HEK293 (cell line): Measurements from ENCODE around the gene GSC.

Source experiments
- FEZF1 ChIP-seq: fragments of 450-650 bp; formaldehyde crosslinking; IDR thresholded peaks from 2 replicates; pipeline ENCODE4 v1.5.1; 2016; ENCODE audit warnings: missing biosample characterization, missing genetic modification characterization
- HOXD13 ChIP-seq: sonication (generic); formaldehyde crosslinking; IDR thresholded peaks from 2 replicates; pipeline ENCODE4 v1.8.0; 2022; ENCODE audit warnings: missing genetic modification reagents, borderline replicate concordance
- KLF16 ChIP-seq: fragments of 450-650 bp; formaldehyde crosslinking; IDR thresholded peaks from 2 replicates; pipeline ENCODE4 v1.5.1; 2017; ENCODE audit warnings: missing biosample characterization, missing genetic modification characterization
- KLF17 ChIP-seq: fragments of 450-650 bp; formaldehyde crosslinking; IDR thresholded peaks from 2 replicates; pipeline ENCODE4 v1.5.1; 2016; ENCODE audit warnings: missing biosample characterization, missing genetic modification characterization
- PATZ1 ChIP-seq: fragments of 450-650 bp; formaldehyde crosslinking; IDR thresholded peaks from 2 replicates; pipeline ENCODE4 v1.5.1; 2016; ENCODE audit warnings: missing biosample characterization, missing genetic modification characterization
- SP7 ChIP-seq: fragments of 450-650 bp; formaldehyde crosslinking; IDR thresholded peaks from 2 replicates; pipeline ENCODE4 v1.5.1; 2016; ENCODE audit warnings: missing biosample characterization, missing genetic modification characterization
- ZBTB10 ChIP-seq: fragments of 450-650 bp; formaldehyde crosslinking; IDR thresholded peaks from 2 replicates; pipeline ENCODE4 v1.5.1; 2016; ENCODE audit warnings: missing biosample characterization, missing genetic modification characterization
- ZBTB49 ChIP-seq: fragments of 450-650 bp; formaldehyde crosslinking; IDR thresholded peaks from 2 replicates; pipeline ENCODE4 v1.5.1; 2016; ENCODE audit warnings: missing biosample characterization, missing genetic modification characterization, low read depth
- ZNF132 ChIP-seq: fragments of 450-650 bp; formaldehyde crosslinking; IDR thresholded peaks from 2 replicates; pipeline ENCODE4 v1.5.1; 2017; ENCODE audit warnings: missing biosample characterization, missing genetic modification characterization, borderline replicate concordance
- ZNF146 ChIP-seq: fragments of 450-650 bp; formaldehyde crosslinking; IDR thresholded peaks from 2 replicates; pipeline ENCODE4 v1.5.1; 2016; ENCODE audit warnings: missing biosample characterization, missing genetic modification characterization
- ZNF239 ChIP-seq: fragments of 450-650 bp; formaldehyde crosslinking; IDR thresholded peaks from 2 replicates; pipeline ENCODE4 v1.5.1; 2016; ENCODE audit warnings: missing biosample characterization, missing genetic modification characterization
- ZNF391 ChIP-seq: fragments of 450-650 bp; formaldehyde crosslinking; IDR thresholded peaks from 2 replicates; pipeline ENCODE4 v1.5.1; 2016; ENCODE audit warnings: low read depth, missing biosample characterization, missing genetic modification characterization, borderline replicate concordance
- ZNF473 ChIP-seq: fragments of 450-650 bp; formaldehyde crosslinking; IDR thresholded peaks from 2 replicates; pipeline ENCODE4 v1.5.1; 2017; ENCODE audit warnings: missing biosample characterization, missing genetic modification characterization
- ZNF521 ChIP-seq: fragments of 450-650 bp; formaldehyde crosslinking; IDR thresholded peaks from 2 replicates; pipeline ENCODE4 v1.5.1; 2017; ENCODE audit warnings: missing biosample characterization, mild to moderate bottlenecking, missing genetic modification characterization
- ZNF561 ChIP-seq: fragments of 450-650 bp; IDR thresholded peaks from 2 replicates; pipeline ENCODE4 v1.5.1; 2018; ENCODE audit warnings: missing biosample characterization, missing genetic modification characterization, borderline replicate concordance
- ZNF585B ChIP-seq: fragments of 450-650 bp; formaldehyde crosslinking; IDR thresholded peaks from 2 replicates; pipeline ENCODE4 v1.5.1; 2016; ENCODE audit warnings: missing biosample characterization, missing genetic modification characterization
- ZNF623 ChIP-seq: fragments of 450-650 bp; formaldehyde crosslinking; IDR thresholded peaks from 2 replicates; pipeline ENCODE4 v1.5.1; 2016; ENCODE audit warnings: missing biosample characterization, missing genetic modification characterization
- ZNF660 ChIP-seq: fragments of 450-650 bp; IDR thresholded peaks from 2 replicates; pipeline ENCODE4 v1.5.1; 2018; ENCODE audit warnings: missing biosample characterization, mild to moderate bottlenecking, missing genetic modification characterization
- ZNF76 ChIP-seq: fragments of 450-650 bp; formaldehyde crosslinking; IDR thresholded peaks from 2 replicates; pipeline ENCODE4; 2016; ENCODE audit warnings: low read depth, missing biosample characterization, missing genetic modification characterization, borderline replicate concordance
- TF ChIP-seq, protein P1 (sequence below): fragments of 450-650 bp; formaldehyde crosslinking; IDR thresholded peaks from 2 replicates; pipeline ENCODE4 v1.5.1; 2016; ENCODE audit warnings: missing biosample characterization, missing genetic modification characterization

Gene GSC

GRCh38 chr14:94769391-94770250 is at the start of gene GSC (continued):
- TF ChIP-seq ZNF132 (tag by site-specific recombination) (no peak), ZBTB49 (no peak), ZNF521 (no peak), ZNF623 (tag by site-specific recombination) (no peak), ZNF660 (tag by site-specific recombination) (0 out of 2 replicates have a peak, but pooled peaks have one; percentile 25), ZNF561 (tag by site-specific recombination) (peak; percentile 62; the same call in 1 of the 2 replicates), ZNF473 (tag by site-specific recombination) (no peak), ZNF391 (no peak), ZNF146 (tag by site-specific recombination) (no peak), PATZ1 (tag by site-specific recombination) (peak; percentile 86), ZNF239 (tag by site-specific recombination) (no peak), HOXD13 (no peak), ZBTB10 (tag by site-specific recombination) (0 out of 2 replicates have a peak, but pooled peaks have one; percentile 21), KLF17 (peak; percentile 29; the same call in 1 of the 2 replicates), FEZF1 (tag by site-specific recombination) (no peak), KLF16 (tag by site-specific recombination) (peak; percentile 39; the same call in 1 of the 2 replicates), ZNF76 (tag by site-specific recombination) (peak; percentile 32; the same call in 1 of the 2 replicates), SP7 (tag by site-specific recombination) (0 out of 2 replicates have a peak, but pooled peaks have one; percentile 54), ZNF585B (tag by site-specific recombination) (no peak)
- TF ChIP-seq, protein P1, sequence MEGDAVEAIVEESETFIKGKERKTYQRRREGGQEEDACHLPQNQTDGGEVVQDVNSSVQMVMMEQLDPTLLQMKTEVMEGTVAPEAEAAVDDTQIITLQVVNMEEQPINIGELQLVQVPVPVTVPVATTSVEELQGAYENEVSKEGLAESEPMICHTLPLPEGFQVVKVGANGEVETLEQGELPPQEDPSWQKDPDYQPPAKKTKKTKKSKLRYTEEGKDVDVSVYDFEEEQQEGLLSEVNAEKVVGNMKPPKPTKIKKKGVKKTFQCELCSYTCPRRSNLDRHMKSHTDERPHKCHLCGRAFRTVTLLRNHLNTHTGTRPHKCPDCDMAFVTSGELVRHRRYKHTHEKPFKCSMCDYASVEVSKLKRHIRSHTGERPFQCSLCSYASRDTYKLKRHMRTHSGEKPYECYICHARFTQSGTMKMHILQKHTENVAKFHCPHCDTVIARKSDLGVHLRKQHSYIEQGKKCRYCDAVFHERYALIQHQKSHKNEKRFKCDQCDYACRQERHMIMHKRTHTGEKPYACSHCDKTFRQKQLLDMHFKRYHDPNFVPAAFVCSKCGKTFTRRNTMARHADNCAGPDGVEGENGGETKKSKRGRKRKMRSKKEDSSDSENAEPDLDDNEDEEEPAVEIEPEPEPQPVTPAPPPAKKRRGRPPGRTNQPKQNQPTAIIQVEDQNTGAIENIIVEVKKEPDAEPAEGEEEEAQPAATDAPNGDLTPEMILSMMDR: peak; percentile 47
